HG03432 (cell line): ENCODE results near the gene MYO1E.
"Not testable (repeated sequence)": the region's sequence is repeated elsewhere in the genome, so short reads cannot be mapped to it uniquely, and the experiment has no call there.

ENCODE experiments used
- ATAC-seq: cut with Tn5 transposase; IDR thresholded peaks from one replicate; pipeline ENCODE4 v1.9.1; 2021; ENCODE audit warnings: mild to moderate bottlenecking, moderate library complexity; ENCODE audit not compliant: unreplicated experiment

Gene MYO1E

DNA sequence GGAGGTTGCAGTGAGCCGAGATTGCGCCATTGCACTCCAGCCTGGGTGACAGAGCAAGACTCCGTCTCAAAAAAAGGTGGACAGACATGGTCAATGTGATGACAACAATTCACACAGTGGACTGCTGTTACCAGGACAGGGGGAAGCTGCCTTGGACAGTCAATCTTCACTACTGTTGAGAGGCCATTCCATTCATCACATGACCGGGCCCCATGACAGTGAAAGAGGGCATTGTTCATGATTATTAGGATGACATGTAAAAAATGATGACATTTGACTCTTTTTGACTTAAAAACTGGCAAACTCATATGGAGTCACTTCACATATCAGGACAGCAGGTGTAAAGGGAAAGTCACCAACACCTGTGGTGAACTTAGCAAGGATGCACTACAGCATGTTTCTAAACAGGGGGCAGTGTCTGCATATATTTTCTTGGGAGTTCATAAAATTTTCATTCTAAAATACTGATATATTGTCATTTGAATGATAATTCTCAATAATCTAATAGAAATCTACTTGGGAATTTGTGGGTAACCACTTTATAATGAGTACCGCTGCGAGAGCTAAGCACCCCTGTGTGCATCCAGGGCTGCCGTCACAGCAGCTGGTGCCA lies 200.3 kb downstream of the MYO1E start:
- no peak for ATAC-seq

- ATAC-seq: no peak
These were observed 201.6 kb downstream of the MYO1E start for GRCh38 chr15:59171067-59171397.

GRCh38 chr15:59170295-59171066 lies 202.2 kb downstream of the MYO1E start:
- ATAC-seq: no peak

DNA sequence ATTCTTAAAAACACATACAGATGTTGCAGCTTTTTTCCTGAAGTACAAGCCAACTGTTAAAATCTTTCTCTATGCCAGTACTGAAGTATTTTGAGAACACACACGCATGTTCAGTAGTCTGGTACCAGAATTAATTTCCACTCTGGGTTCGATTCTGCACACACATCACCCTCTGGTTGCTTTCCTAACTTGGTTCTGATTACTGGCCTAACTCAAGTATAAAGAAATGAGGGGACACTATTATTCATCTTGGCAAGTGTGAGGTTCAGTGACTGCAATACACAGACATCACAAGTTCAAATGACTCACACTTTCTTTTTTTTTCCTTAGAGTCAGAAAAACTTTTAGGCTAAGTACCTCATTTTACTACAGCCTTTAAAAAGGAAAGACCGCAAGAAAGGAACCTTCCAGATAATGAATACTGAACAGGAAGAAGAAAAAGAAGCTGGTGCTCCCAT lies 203.4 kb downstream of the MYO1E start:
- ATAC-seq: no peak

DNA sequence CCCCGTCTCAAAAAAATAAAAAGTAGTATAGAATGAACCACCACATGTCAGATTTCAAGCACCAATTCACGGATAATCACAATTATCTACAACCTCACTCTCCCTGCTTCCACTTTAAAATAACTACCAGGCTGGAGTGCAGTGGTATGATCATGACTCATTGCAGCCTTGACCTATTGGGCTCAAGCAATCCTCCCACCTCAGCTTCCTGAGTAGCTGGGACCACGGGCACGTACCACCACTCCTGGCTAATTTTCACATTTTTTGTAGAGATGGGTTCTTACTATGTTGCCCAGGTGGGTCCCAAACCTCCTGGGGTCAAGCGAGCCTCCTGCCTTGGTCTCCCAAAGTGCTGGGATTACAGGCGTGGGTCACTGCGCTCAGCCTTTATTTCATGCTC lies 204.1 kb downstream of the MYO1E start:
- no peak for ATAC-seq

GRCh38 chr15:59166601-59167265 lies 205.9 kb downstream of the MYO1E start:
- no peak for ATAC-seq

DNA sequence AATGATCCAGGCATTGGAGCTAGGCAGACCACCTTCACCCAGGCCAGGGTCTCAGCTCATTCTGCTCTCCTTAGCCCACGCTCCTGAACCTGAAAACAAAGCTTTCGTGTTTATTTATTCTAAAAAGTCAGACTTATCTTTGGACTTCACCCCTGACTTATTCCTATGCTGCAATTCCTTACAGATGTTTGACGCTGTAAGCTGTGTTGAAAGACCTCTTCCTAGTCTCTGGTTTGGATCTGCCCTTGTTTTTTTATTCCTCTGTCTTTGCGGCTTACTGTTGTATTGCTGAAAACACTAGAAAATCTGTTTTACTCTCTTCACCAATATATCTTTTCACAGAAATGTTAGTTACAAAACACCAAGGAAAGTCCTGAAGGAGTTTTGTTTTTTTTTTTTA lies 206.5 kb downstream of the MYO1E start:
- no peak for ATAC-seq

- ATAC-seq: peak; percentile 34
These were observed 206.9 kb downstream of the MYO1E start for GRCh38 chr15:59165726-59166125.

- ATAC-seq: not testable (repeated sequence)
These were observed 210.6 kb downstream of the MYO1E start for GRCh38 chr15:59162080-59162479.

GRCh38 chr15:59160880-59161593 lies 211.6 kb downstream of the MYO1E start:
- ATAC-seq: no peak

- ATAC-seq: no peak
These were observed 213.5 kb downstream of the MYO1E start for GRCh38 chr15:59159210-59159609.

DNA sequence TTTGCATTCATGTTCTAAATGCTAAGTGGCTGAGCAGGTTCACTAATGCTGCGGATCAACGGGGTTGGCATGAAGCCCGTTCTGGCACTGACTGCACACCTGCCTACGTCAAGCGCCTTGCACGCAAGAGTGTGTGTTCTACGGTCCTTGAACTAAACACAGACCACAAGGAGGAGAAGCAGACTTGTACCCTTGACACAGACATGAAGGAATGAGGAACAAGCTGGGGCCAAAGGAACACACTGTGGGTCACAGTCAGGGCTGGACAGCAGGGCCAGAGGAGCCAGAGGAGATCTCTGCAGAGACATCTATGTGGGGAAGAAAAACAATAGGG lies 214.0 kb downstream of the MYO1E start:
- ATAC-seq: no peak

DNA sequence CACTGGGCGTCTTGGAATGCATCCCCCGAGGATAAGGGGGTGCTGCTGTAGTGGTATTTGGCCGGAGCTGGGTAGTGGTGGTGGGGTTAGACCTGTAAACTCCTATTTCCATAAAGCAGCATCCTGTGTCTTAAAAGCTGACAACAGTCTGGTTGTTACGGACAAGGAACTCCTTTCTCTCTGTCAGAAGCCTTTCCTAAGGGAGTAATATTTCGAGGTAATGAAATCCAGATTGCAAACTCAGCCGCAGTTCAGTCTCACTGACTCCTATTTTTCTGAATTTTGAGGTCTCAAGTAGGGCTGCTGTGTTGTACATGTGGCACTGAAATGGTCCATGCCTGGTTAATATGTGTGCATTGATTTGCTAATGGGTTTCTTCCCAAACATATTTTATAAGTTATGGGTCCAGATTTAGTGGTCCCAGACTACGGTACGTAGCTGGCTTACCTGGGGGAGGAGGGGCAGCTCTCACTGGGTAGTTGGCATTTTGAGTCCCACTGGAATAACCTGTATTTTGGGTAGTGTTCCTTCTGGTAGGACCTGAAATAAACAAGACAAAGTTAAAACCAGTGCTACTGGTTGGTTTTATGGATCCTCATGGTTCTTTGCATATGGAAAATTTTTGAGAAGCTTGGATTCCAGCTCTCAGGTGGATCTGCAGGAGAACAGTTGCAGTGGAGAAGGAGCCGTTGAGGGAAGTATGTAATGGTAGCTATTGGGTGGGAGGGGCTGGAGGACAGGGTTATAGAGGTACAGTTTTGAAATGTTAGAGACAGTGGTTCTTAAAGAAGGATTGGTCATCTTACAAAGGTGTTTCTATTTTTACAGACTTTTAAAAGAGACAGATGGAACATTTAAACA lies 214.6 kb downstream of the MYO1E start:
- no peak for ATAC-seq

DNA sequence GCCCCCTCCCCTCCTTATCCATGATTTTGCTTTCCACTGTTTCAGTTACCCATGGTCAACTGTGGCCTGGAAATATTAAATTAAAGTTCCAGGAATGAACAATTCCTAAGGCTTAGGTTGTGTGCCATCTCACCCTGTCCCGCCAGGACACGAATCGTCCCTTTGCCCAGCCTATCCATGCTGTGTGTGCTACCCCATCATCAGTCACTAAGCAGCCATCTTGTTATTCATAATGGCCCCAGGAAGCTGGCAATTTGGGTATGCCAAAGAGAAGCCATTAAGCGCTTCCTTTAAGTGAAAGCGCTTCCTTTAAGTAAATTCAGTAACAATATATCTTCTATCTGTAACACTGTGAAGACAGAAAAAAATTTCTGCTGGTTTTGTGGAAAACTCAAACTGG lies 215.3 kb downstream of the MYO1E start:
- no peak for ATAC-seq

DNA sequence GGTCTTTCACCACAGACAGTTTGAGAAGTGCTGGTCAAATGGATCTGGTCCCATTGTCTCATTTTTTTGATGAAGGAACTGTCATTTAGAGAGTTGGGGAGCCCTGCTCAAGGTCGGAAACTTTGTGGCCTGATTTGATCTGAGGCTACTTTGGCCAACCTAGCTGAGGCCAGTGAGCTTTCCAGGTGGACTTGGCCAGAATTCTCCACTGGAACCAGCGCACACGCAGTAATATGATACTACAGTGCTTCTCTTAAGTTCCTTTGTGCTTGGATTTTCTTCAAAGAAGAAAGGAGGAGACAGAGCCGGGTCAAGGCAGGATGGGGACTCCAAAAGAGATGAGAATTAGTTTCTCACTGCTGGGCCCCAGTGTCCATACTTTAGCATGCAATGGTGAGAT lies 217.2 kb downstream of the MYO1E start:
- ATAC-seq: no peak

- ATAC-seq: no peak
These were observed 218.4 kb downstream of the MYO1E start for GRCh38 chr15:59154243-59154642.

DNA sequence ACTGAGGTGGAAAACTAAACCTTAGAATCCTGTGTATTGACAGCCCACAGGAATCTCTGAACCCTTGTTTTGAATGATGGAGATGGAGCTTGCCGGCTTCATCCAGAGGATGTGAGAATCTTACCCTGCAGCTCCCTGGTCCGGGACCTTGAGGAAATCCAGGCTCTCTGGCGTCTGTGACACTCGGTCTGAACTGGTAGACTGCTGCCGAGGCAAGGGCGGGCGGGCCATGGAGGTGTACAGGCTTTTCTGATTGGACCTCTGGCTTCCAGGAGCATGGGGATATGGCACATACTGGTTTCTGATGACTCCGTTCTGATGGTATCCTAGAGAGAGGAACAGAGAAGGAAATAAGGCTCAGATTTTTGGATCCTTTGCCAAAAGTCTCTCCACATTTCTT lies 219.2 kb downstream of the MYO1E start:
- ATAC-seq: no peak

DNA sequence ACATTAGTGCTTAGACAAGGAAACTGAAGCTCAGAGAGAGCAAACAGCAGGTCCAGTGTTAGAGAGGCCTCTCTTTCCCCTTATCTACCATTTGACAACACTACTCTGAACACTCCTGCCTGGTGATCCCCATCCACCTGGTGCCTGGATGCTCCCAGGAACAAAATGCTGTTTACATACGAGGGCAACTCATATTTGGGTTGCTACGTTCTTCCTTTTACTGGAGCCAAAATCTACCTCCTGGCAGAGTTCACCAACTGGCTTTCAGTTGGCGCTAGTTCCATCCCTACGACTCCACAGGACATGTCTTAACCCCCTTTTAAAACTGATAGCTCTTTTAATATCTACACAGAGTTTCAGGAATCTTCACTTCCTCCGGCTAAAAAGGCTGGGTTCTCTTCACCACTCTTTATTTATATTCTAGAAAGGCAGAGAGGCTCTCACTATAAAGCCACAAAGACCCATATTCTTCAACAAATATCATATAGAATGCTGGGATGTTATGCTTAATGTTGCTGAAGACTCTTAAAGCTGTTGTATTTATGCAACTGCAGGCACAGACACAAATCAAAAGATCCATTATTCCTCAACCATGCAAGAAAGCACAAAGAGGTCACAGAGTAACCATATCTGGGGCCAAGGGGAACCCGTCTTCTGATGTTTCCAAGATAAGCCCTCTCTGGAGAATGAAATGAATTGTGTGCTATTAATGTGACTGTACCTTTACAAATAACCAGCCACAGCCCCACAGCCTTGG lies 219.8 kb downstream of the MYO1E start:
- ATAC-seq: no peak

- ATAC-seq: no peak
These were observed 222.5 kb downstream of the MYO1E start for GRCh38 chr15:59150185-59150584.
